ENCODE results near the gene FOXN3.

DNA sequence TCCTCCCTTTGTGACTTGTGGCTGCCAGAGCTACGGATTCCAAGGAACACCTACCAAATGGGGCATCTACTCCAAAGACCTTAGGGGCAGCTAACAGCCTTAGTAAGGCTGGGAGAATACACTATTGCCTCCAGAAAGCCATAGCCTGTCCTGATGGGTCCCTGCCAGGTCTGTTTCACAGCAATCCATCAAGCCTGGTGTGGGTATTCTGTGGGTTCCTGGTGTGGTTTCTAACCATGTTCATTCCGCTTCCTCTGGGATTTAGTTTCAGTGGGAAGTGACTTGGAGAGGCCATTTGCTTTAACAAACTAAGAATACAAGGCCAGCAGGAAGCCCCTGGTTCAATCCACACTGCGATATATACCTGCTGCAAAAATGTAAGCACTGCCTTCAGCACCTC, 220.5 kb downstream of the FOXN3 start:
- TF ChIP-seq, protein P1, sequence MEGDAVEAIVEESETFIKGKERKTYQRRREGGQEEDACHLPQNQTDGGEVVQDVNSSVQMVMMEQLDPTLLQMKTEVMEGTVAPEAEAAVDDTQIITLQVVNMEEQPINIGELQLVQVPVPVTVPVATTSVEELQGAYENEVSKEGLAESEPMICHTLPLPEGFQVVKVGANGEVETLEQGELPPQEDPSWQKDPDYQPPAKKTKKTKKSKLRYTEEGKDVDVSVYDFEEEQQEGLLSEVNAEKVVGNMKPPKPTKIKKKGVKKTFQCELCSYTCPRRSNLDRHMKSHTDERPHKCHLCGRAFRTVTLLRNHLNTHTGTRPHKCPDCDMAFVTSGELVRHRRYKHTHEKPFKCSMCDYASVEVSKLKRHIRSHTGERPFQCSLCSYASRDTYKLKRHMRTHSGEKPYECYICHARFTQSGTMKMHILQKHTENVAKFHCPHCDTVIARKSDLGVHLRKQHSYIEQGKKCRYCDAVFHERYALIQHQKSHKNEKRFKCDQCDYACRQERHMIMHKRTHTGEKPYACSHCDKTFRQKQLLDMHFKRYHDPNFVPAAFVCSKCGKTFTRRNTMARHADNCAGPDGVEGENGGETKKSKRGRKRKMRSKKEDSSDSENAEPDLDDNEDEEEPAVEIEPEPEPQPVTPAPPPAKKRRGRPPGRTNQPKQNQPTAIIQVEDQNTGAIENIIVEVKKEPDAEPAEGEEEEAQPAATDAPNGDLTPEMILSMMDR (IDR thresholded peaks at IDR 0.05) = no peak
- no peak for TF ChIP-seq POLR2A (IDR thresholded peaks at IDR 0.05)

Data from lower leg skin (tissue), 3 donors.